ENCODE results near the gene CFAP61.

The CFAP61 gene

GRCh38 chr20:20277894-20278335 is 225.6 kb downstream of the CFAP61 start:
- no peak for DNase-seq (ENCODE audit: low read depth)

- no peak for DNase-seq (ENCODE audit: low read depth)
Measured at GRCh38 chr20:20286061-20286460, 233.7 kb downstream of the CFAP61 start.

GRCh38 chr20:20289331-20289730 is 237.0 kb downstream of the CFAP61 start:
- no peak for DNase-seq (ENCODE audit: low read depth)

- no peak for DNase-seq (ENCODE audit: low read depth)
Measured at GRCh38 chr20:20292472-20292871, 240.1 kb downstream of the CFAP61 start.

GRCh38 chr20:20293141-20293540 is 240.8 kb downstream of the CFAP61 start:
- DNase-seq (ENCODE audit: low read depth), result no peak

GRCh38 chr20:20293691-20294385 is 241.5 kb downstream of the CFAP61 start:
- no peak for DNase-seq (ENCODE audit: low read depth)

GRCh38 chr20:20295621-20296498 is 243.5 kb downstream of the CFAP61 start:
- DNase-seq (ENCODE audit: low read depth), result no peak

- no peak for DNase-seq (ENCODE audit: low read depth)
Measured at GRCh38 chr20:20297181-20297580, 244.8 kb downstream of the CFAP61 start.

GRCh38 chr20:20297752-20298151 is 245.4 kb downstream of the CFAP61 start:
- DNase-seq (ENCODE audit: low read depth), result no peak

GRCh38 chr20:20299904-20300303 is 247.6 kb downstream of the CFAP61 start:
- DNase-seq (ENCODE audit: low read depth), result no peak

GRCh38 chr20:20303320-20303719 is 251.0 kb downstream of the CFAP61 start:
- no peak for DNase-seq (ENCODE audit: low read depth)

- no peak for DNase-seq (ENCODE audit: low read depth)
Measured at GRCh38 chr20:20303742-20304141, 251.4 kb downstream of the CFAP61 start.

- no peak for DNase-seq (ENCODE audit: low read depth)
Measured at GRCh38 chr20:20304942-20305341, 252.6 kb downstream of the CFAP61 start.

GRCh38 chr20:20312562-20312961 is 260.2 kb downstream of the CFAP61 start:
- no peak for DNase-seq (ENCODE audit: low read depth)

- DNase-seq (ENCODE audit: low read depth), result no peak
Measured at GRCh38 chr20:20317195-20317594, 264.9 kb downstream of the CFAP61 start.

GRCh38 chr20:20317621-20318364 is 265.5 kb downstream of the CFAP61 start:
- no peak for DNase-seq (ENCODE audit: low read depth)

- no peak for DNase-seq (ENCODE audit: low read depth)
Measured at GRCh38 chr20:20318365-20319161, 266.2 kb downstream of the CFAP61 start.

GRCh38 chr20:20321134-20321533 is 268.8 kb downstream of the CFAP61 start:
- no peak for DNase-seq (ENCODE audit: low read depth)

- DNase-seq (ENCODE audit: low read depth), result no peak
Measured at GRCh38 chr20:20321917-20322316, 269.6 kb downstream of the CFAP61 start.

- no peak for DNase-seq (ENCODE audit: low read depth)
Measured at GRCh38 chr20:20322912-20323311, 270.6 kb downstream of the CFAP61 start.

GRCh38 chr20:20327746-20328145 is 275.4 kb downstream of the CFAP61 start:
- DNase-seq (ENCODE audit: low read depth), result no peak

- DNase-seq (ENCODE audit: low read depth), result no peak
Measured at GRCh38 chr20:20329564-20329963, 277.2 kb downstream of the CFAP61 start.
